Endothelial cell of umbilical vein (primary cell): Measurements from ENCODE around the gene PAX3. TPM values are rescaled to one million over a fixed set of nuclear protein-coding genes. Genes with fewer than 3 reads are reported as not detected.

Source experiments
- BruUV-seq: library from RNA; stranded (reverse); fragments of 400-500 nt; replicated peaks from 2 replicates; lab custom pipeline; 2021; lab: Mats Ljungman, UMichigan
- CTCF ChIA-PET: fragments of 300-600, 350-600 bp; sonication (Branson Sonifier 250); formaldehyde crosslinking; loops from one replicate; lab custom pipeline; 2021; ENCODE audit warnings: antibody characterized with exemption, inconsistent platforms; lab: Charles Lee
- POLR2A ChIA-PET: fragments of 300-600, 350-600 bp; sonication (Branson Sonifier 250); formaldehyde crosslinking; loops from one replicate; lab custom pipeline; 2021; ENCODE audit warnings: antibody characterized with exemption, inconsistent platforms; lab: Charles Lee
- DNase-seq: peaks from one replicate; pipeline ENCODE4 v3.0.0-alpha.2; 2011; ENCODE audit warnings: low read depth, low spot score
- FAIRE-seq: peaks from 2 replicates; lab custom pipeline; 2011; peaks lifted over from hg19 to GRCh38; lab: Jason Lieb, UNC
- H2AFZ ChIP-seq: 2 replicates; pipeline ENCODE4 v1.6.0; 2012; ENCODE audit warnings: low read depth, low read length, control low read depth, inconsistent platforms
- H3K27ac ChIP-seq: 2 replicates; pipeline ENCODE4 v1.5.1; 2011; ENCODE audit warnings: low read depth, mild to moderate bottlenecking, control low read depth, low read length, moderate library complexity; ENCODE audit not compliant: insufficient read depth
- H3K27me3 ChIP-seq, 2 experiments: 2 replicates each; pipeline versions ENCODE4 v1.6.0 to v1.6.1; 2011; ENCODE audit warnings: low read length in 2 of 2, mixed read lengths in 1 of 2; ENCODE audit not compliant: control insufficient read depth in 2 of 2, insufficient read depth in 2 of 2
- H3K36me3 ChIP-seq, 2 experiments: 2 replicates in 1 of 2; 3 replicates in 1 of 2; pipeline ENCODE4 v1.5.1; 2011; ENCODE audit warnings: low read length in 2 of 2, mild to moderate bottlenecking in 1 of 2, moderate library complexity in 1 of 2; ENCODE audit not compliant: control insufficient read depth in 2 of 2, insufficient read depth in 2 of 2; ENCODE audit errors: extremely low read depth in 1 of 2
- H3K4me1 ChIP-seq: 3 replicates; pipeline ENCODE4 v1.5.1; 2011; ENCODE audit warnings: mild to moderate bottlenecking, low read length; ENCODE audit not compliant: control insufficient read depth, insufficient read depth; ENCODE audit errors: extremely low read depth
- H3K4me2 ChIP-seq: 2 replicates; pipeline ENCODE4 v1.6.1; 2011; ENCODE audit warnings: low read length, control low read depth, mixed read lengths; ENCODE audit not compliant: insufficient read depth
- H3K4me3 ChIP-seq, 3 experiments: fragments of 200-600 bp in 1 of 3; sonication (generic), shearing (Covaris generic) in 1 of 3; replicated peaks in 1 of 3; 2 replicates each; pipeline ENCODE4 v1.5.1; 2011 to 2016; ENCODE audit warnings: control low read depth in 3 of 3, low read length in 3 of 3, mild to moderate bottlenecking in 2 of 3, inconsistent platforms in 1 of 3, low read depth in 1 of 3, moderate library complexity in 1 of 3; ENCODE audit not compliant: insufficient read depth in 1 of 3
- H3K79me2 ChIP-seq: 2 replicates; pipeline ENCODE4 v1.6.0; 2012; ENCODE audit warnings: low read length, inconsistent platforms; ENCODE audit not compliant: control insufficient read depth, insufficient read depth
- H3K9ac ChIP-seq: replicated peaks from 2 replicates; pipeline ENCODE3; 2011; ENCODE audit warnings: low read length, control low read depth; ENCODE audit not compliant: insufficient read depth; ENCODE audit errors: extremely low read depth
- H3K9me1 ChIP-seq: replicated peaks from 3 replicates; pipeline ENCODE4 v1.6.0; 2011; ENCODE audit warnings: mild to moderate bottlenecking, low read length; ENCODE audit not compliant: control insufficient read depth, insufficient read depth; ENCODE audit errors: extremely low read depth
- H3K9me3 ChIP-seq: replicated peaks from 2 replicates; pipeline ENCODE4 v1.5.1; 2012; ENCODE audit warnings: low read length, inconsistent platforms; ENCODE audit not compliant: control insufficient read depth, insufficient read depth
- H4K20me1 ChIP-seq: replicated peaks from 2 replicates; pipeline ENCODE3; 2011; ENCODE audit warnings: mild to moderate bottlenecking, low read length; ENCODE audit not compliant: control insufficient read depth, insufficient read depth; ENCODE audit errors: extremely low read depth
- CTCF ChIP-seq, 2 donors: IDR thresholded peaks; 1 replicate in 1 of 2; 2 replicates in 1 of 2; pipeline ENCODE4 v1.5.1; 2011; ENCODE audit warnings: low read length in 2 of 2, mild to moderate bottlenecking in 2 of 2, moderate library complexity in 2 of 2, control low read depth in 1 of 2, inconsistent platforms in 1 of 2, low read depth in 1 of 2; ENCODE audit not compliant: insufficient read depth in 1 of 2; ENCODE audit errors: extremely low read depth in 1 of 2
- EZH2 ChIP-seq: IDR thresholded peaks from 2 replicates; pipeline ENCODE4 v1.6.1; 2012; ENCODE audit warnings: borderline replicate concordance, low read depth, mild to moderate bottlenecking, moderate library complexity, low read length, inconsistent platforms; ENCODE audit not compliant: severe bottlenecking
- FOS ChIP-seq: IDR thresholded peaks from 2 replicates; pipeline ENCODE4 v1.6.1; 2011; ENCODE audit warnings: mild to moderate bottlenecking, low read length, moderate library complexity, borderline replicate concordance; ENCODE audit not compliant: insufficient read depth
- GATA2 ChIP-seq: IDR thresholded peaks from 2 replicates; pipeline ENCODE4 v1.7.0; 2011; ENCODE audit warnings: low read depth, mild to moderate bottlenecking, moderate library complexity, mixed read lengths, low read length; ENCODE audit not compliant: insufficient read length, insufficient read depth
- JUN ChIP-seq: IDR thresholded peaks from 2 replicates; pipeline ENCODE4 v1.6.1; 2011; ENCODE audit warnings: borderline replicate concordance, low read depth; ENCODE audit not compliant: insufficient read length, insufficient read depth
- MYC ChIP-seq: IDR thresholded peaks from one replicate; pipeline ENCODE4 v1.6.1; 2011; ENCODE audit warnings: mild to moderate bottlenecking, low read depth, low read length
- POLR2A ChIP-seq: IDR thresholded peaks from 2 replicates; pipeline ENCODE4 v1.6.1; 2012; ENCODE audit warnings: low read depth, mild to moderate bottlenecking, control low read depth, low read length
- POLR2AphosphoS5 ChIP-seq: IDR thresholded peaks from 2 replicates; pipeline ENCODE4 v1.6.1; 2012; ENCODE audit warnings: low read depth, mild to moderate bottlenecking, control low read depth, low read length, moderate library complexity; ENCODE audit not compliant: insufficient read depth
- dilution Hi-C: fragments of 300-500 bp; cut with MboI; formaldehyde crosslinking; loops from one replicate; pipeline ENCODE4 v1.15.0; 2019; ENCODE audit warnings: low sequenced_read_pairs; ENCODE audit not compliant: extremely low pct_ligation_motif_present
- intact Hi-C: fragments of 100-400 bp; cut with micrococcal nuclease; formaldehyde crosslinking; loops from one replicate; pipeline ENCODE4 v1.10.0; 2022
- polyA plus RNA-seq, 4 experiments: library from polyadenylated mRNA; depleted of rRNA in 3 of 4; stranded (reverse) in 3 of 4; unstranded in 1 of 4; fragments of >200 nt; gene quantifications; 2 replicates each; pipeline versions ENCODE4 v1.2.1 to v1.2.3, GENCODE V29; 2011 to 2012; ENCODE audit warnings: missing spikeins in 1 of 4
- total RNA-seq: library from RNA; stranded (reverse); gene quantifications from 2 replicates; pipeline ENCODE4 v1.2.3, GENCODE V29; 2021
- TF ChIP-seq, protein P1 (sequence below): IDR thresholded peaks from 2 replicates; pipeline ENCODE4 v1.6.1; 2011; ENCODE audit not compliant: insufficient read depth, insufficient read length

Gene PAX3
- total and polyA plus RNA-seq, 2 donors (not counting 3 experiments of a cell fraction or from before 2014, with no cell fraction given), result not detected

GRCh38 chr2:222307143-222307756 lies 8.5 kb upstream of the PAX3 start:
- H3K9me1 ChIP-seq, result no peaks in the 10 kb centered on the region
- no peaks in the 10 kb centered on the region for H4K20me1 ChIP-seq
- DNase-seq, result no peak
- intact Hi-C loops, result loop anchor here (10.0 kb wide), 1 partner anchor 802 kb away; no protein-coding TSS in a partner anchor
- BruUV-seq, result no TSS peak
- dilution Hi-C loops, result no loop called here
- TF ChIP-seq CTCF (IDR thresholded peaks at IDR 0.05; ENCODE audit: extremely low read depth in 1 of 2, insufficient read depth in 1 of 2, low read depth in 1 of 2, low read length in 2 of 2) (no peak), MYC (no peak), EZH2 (no peak), POLR2A (no peak), JUN (no peak), FOS (no peak), POLR2AphosphoS5 (no peak), GATA2 (no peak)
- TF ChIP-seq, protein P1, sequence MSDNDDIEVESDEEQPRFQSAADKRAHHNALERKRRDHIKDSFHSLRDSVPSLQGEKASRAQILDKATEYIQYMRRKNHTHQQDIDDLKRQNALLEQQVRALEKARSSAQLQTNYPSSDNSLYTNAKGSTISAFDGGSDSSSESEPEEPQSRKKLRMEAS, result no peak
- no peak overlapping the region for H3K4me2 ChIP-seq
- no peak for FAIRE-seq
- H3K9ac ChIP-seq, result no peak overlapping the region
- H3K4me1 ChIP-seq, result peaks cover 9% of the 10 kb centered on the region
- H3K36me3 ChIP-seq, result no peaks in the 10 kb centered on the region
- ChIA-PET POLR2A (no interaction called here), CTCF (interaction anchor here (0.6 to 3.2 kb wide), 3 partner anchors 11 to 434 kb away, joined by 3 to 13 read pairs (median 6); no protein-coding TSS in a partner anchor)
- peaks cover 97 to 100% of the 10 kb centered on the region in 2 experiments for H3K27me3 ChIP-seq
- H2AFZ ChIP-seq, result no peak overlapping the region
- no peak overlapping the region for H3K4me3 ChIP-seq
- H3K9me3 ChIP-seq, result no peaks in the 10 kb centered on the region
- H3K79me2 ChIP-seq, result no peaks in the 10 kb centered on the region
- H3K27ac ChIP-seq, result no peak overlapping the region
